COR-L47 (cell line): ENCODE results near the gene CELA1.

Experiments
- DNase-seq: peaks from one replicate; lab custom pipeline; 2025; lab: John Stamatoyannopoulos, UW

CELA1 gene

DNA sequence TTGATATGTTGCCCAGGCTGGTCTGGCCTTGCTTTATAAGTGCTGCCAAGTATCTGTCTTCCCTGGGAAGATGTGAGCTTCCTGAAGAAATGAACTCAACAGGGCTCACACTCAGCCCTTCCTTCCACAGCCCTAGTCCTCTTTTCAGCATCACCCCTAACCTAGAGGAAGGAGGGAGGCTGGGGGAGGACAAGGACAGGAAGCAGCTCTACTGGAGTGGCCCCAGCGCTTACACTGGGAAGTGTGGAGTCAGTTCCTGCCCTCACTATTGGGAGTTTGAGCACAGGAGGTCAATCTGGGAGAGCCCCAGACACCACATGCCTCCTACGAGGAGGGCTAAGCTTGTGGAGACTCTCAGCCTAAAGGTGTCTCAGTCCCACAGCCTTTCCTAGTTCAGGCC is 27.9 kb upstream of the CELA1 start:
- no peak for DNase-seq

DNA sequence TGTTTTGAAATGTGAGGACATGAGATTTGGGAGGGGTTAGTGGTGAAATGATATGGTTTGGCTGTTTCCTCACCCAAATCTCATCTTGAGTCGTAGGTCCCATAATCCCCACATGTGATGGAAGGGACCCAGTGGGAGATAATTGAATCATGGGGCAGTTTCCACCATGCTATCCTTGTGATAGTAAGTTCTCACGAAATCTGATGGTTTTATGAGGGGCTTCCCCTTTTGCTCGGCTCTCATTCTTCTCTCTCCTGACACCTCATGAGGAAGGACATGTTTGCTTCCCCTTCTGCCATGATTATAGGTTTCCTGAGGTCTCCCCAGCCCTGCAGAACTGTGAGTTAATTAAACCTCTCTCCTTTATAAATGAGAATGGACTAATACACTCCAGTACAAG is 26.7 kb upstream of the CELA1 start:
- no peak for DNase-seq

DNA sequence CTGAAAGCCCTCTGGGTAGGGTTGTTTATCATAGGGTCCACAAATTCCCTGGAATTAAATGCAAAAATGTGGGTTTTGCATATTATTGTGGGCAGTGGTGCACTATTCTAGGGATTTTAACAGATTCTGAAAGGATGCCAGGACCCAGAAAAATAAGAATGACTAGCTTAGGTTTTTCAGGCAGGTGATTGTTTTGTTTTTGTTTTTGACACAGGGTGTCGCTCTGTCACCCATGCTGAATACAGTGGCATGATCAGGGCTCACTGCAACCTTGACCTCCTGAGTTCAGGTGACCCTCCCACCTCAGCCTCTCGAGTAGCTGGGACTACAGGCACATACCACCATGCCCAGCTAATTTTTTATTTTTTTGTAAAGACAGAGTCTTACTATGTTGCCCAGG is 25.5 kb upstream of the CELA1 start:
- DNase-seq = no peak

DNA sequence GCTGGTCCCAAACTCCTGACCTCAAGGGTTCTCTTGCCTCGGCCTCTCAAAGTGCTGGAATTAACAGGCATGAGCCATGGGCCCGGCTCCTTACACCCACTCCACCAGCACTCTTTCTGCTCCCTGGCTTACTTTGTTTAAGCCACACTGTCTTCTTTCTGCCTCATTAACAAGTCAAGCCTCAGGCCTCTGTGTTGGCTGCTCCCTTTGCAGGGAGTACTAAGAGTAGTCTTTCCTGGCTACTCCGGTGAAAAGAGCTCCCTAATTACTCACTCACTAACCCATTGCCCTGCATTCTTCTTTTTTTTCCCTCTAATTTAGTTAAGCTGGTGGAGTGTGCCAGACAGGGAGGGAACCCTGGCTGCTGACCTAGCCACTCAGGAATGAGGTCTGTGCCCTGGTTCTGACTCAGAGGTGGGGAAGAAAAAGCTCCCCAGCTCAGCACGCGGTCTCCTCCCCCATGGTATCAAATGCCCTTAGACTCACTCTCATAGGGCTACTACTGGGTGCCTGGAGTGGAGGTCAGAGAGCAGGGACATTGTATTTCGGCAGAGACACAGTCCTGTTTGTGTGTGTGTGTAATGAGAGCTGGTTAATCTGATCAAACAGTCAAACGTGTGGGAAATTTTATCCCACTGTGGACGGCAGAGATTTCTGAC is 24.9 kb upstream of the CELA1 start:
- DNase-seq = no peak

DNA sequence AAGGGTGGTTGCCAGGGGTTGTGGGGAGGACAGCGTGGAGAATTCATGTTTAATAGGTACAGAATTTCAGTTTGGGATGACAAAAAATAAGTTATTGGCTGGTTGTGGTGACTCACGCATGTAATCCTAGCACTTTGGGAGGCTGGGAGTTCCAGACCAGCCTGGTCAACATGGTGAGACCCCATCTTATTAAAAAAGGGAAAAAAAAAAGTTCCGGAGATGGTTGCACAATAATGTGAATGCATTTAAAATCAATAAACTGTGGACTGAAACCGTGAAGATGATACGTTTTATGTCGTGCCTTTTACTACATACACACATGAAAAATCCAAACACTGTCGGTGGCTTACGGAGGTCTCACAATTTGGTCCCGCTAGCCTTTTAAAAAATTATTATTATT is 24.2 kb upstream of the CELA1 start:
- no peak for DNase-seq

DNA sequence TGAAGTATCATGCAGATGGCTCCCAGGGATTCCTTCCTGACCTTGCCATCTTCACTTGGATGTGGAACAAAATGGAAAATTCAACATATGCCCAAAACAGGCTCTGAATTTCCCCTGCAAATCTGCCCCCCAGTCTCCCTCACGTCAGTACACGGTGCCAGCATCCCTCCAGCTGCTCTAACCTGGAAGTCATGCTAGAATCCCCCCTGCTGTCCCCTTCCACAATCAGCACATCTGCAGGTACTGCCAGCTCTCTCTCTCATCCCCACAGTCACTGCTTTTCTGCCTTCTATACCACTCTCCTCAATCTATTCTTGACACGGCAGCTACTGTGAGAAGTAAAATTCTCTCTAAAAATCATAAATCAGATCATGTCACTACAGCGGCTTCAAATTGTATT is 23.1 kb upstream of the CELA1 start:
- DNase-seq = no peak

DNA sequence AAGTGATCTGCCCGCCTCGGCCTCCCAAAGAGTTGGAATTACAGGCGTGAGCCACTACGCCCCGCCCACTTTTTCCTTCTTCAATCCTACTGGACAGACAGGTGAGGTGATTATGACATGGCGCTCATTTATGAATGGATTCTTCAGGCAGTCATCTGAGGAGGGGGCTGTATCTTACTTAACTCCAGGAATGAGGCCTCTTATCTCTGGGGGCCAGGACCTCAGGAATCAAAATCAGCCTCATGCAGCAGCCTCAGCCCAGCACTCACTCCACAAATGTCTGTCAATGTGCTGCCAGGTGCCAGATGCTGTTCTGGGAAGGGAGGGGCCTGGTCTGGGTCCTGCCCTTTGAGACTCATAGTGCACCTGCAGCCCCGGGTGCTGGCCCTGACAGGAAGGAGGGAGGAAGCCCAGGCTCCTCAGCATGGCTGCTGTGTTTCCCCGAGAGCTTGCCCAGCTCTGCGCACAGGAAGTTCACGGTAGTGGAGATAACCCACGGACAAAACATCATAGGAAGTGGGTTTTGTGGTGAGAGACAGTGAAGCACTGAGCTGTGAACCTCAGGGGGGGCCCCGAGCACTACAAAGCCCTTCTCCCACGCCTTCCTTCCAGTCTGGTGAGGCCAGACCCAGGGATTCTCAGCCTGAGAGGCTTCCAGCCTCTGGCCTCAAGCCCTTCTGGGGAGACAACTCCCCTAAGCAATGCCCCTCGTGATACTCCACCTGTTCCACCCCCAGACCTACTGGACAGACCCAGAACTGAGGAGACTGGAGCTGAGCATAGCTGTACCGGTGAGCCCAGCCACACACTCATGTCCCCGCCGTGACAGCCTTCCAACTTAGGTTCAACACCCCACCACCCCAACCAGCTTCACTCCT is 22.4 kb upstream of the CELA1 start:
- DNase-seq = no peak

DNA sequence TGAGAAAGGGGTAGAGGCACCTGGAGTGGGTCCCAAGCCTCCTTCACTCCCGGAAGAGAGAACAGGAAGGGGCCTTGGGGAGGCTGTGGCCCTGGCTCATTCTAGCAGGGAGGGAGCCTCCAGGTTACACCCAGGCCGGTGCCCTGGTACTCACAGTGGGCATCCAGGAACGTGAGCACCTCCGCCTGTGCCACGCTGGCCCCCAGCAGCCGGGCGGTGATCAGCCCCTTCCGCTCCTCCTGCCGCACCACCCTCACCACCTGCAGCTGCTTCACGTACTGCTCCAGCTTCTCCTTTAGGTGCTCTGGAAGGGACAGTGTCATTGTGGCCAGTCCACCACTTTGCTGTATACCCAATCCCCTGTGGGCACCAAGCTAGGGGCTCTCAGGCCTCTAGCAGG is 18.8 kb upstream of the CELA1 start:
- no peak for DNase-seq

DNA sequence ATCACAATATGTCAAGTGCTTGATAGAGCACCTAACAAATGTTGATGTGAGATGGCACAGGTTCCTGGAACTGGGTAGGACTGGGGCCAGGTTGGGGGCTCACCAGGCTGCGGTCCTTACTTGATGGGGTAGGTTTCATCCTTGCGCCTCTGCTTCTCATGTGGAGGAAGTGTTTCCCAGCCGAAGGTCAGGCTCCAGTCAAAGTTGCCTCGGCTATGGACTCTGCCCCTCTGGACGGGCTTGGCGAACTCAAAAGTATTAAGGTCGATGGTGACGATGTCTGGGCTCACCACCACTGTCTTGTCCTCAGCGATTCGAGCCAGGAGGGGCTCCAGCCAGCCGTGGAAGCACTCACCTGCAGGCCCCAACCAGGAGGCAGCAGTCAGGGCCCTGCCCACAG is 17.5 kb upstream of the CELA1 start:
- DNase-seq = no peak

DNA sequence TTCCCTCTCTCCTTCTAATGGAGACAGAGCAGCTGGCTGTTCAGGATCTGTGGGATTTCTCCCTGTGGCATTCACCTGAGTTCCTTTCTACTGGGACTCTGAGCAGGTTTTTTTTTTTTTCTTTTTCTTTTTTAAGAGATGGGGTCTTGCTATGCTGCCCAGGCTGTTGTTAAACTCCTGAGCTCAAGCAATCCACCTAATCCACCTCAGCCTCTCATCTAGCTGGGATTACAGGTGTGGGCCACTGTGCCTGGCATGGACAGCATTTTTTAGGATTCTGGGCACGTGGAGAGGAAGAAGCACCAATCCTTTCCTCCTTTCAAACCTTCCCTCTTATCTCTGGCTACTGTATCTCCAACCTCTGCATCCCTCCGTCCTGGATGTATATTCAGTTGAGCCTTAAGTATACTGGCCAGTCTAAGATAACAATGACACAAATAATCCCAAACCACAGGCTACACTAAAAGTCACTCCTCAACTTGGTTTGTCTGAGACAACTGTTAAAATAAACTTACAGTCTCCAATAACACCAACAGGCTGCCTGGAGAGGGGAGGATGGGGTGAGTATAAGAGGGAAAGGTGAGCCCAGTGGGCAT is 16.4 kb upstream of the CELA1 start:
- no peak for DNase-seq

DNA sequence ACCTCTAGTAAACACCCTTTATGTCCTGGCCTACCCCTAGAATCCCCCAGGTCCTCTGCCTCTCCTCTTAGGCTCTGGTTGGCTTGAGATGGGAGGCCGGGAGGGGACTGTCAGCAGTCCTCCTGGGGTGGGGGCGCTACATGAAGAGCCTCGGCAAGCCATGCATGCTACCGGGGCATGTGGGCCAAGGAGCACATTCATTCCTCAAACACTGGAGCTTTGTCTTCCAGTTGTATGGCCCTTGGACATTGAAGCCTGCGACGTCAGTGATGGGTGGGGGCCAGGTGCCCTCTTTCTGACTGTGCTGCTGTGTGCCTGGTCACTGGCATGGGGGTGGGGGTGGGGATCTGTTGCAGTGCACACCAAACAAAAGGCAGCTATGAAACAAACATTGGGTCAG is 15.8 kb upstream of the CELA1 start:
- DNase-seq = no peak

DNA sequence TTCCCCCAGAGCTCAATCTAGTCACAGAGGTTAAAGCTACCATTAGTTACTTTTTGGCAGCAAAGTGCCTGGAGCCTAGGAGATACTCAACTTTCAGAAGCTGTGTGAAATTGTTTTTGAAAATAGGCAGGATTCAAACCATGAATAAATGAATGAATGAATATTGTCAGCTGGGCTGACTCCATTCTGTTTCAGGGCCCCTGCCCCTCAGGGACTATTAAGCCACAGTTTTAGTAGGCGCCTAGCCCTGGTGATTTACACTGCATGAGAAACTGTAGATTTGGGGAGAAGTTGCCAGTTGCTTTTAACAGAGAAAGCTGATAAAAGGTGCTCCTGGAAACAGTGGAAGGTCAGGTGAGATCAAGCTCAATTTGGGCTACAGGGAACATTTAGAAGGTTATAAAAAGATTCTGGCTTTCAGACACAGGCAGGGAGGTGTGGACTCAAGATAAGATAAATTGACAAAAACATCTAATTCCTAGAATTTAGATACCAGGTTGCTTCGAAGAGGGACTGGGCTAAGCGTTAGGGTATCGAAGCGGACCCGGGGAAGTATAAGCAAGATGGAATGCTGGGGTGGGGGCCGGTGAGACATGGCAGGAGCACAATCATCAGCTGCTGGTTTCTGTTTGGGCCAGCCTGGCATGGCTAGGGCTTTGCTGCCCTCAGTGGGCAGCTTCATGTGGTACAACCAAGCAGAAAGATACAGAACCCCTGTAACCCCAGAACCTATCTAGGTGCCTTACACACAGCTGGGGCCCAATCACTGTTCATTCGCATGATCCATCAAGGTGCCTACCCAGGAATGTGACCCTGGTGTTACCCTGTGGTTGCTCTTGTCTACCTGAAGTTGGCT is 14.9 kb upstream of the CELA1 start:
- DNase-seq = no peak

DNA sequence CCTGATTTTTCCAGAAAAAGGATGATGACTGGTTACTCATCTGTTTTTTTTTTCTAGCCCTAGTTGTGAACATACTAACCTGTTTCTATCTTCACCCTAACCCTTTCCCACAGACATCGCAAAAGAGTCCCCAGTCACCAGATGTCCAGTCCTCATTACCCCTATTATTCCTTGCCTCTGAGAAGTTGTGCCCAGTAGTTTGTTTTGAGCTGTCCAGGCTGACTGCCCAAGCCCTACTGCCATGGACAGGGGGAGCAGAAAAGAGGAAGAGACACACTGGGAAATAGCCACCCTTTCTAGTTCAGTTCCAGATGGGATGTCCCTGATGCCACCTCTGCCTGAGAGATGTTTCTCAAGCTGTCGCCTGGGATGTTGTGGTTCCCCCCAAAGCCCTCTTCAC is 13.8 kb upstream of the CELA1 start:
- DNase-seq = no peak

DNA sequence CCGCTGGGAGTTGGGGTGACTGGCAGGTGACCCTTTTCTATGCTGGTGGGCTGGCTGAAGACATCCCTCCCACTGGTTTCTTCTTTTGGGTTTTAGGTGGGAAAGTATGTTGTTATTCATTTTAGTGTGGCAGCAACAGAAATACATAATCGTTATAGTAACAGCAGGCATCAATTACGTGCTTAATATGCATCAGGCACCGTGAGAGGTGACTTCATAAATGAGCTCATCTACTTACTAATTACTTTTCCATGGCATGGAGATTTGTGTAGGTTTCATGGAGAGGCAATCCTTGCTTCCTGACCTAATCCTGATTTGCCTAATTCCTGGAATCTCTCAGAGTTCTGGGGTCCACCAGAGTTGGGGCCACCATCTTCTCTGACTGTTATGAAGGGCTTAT is 13.4 kb upstream of the CELA1 start:
- DNase-seq = no peak

DNA sequence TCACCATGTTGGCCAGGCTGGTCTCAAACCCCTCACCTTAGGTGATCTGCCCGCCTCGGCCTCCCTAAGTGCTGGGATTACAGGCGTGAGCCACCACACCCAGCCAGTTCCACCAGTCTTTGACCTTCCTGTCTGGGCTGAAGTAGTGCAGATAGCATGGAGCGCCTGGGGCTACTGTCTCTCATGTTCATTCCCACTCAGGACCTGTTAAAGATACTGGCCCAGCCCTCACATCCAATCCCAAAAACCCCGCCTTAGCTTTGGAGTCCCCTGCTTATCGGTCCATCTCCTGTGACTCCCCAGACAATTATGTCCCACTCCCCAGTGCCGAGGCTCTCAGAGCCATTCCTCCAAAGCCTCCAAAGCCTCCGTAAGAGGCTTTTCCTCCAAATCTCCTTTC is 12.0 kb upstream of the CELA1 start:
- no peak for DNase-seq

DNA sequence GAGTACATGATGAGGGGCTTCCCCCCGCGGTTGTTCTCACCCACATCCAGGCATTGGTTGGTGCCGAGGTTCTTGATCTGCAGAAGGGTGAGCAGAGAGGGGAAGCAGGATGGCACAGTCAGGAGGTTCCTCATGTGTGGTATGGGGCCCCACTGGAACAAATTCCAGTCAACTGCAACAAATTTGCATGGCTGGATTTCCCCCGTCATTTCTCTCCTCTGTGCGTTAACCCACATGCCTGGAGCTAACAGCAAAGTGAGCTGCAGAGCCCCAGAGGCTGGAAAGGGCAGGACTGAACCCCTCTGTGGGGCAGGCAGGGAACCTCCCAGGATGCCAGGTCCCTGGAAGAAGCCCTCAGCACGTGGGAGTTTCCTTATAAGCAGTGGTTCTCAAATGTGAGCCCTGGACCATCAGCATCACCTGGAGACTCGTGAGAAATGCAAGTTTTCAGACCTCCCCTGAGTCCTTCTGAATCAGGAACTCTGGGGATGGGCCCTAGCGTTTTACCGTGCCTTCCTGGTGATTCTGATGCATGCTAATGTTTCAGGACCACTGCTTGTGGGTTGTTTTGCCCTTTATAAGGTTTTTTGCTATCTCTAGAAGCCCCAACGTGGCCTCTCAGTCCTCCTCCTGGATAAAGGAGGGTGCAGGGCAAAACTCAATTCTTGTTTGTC is 11.0 kb upstream of the CELA1 start:
- no peak for DNase-seq

DNA sequence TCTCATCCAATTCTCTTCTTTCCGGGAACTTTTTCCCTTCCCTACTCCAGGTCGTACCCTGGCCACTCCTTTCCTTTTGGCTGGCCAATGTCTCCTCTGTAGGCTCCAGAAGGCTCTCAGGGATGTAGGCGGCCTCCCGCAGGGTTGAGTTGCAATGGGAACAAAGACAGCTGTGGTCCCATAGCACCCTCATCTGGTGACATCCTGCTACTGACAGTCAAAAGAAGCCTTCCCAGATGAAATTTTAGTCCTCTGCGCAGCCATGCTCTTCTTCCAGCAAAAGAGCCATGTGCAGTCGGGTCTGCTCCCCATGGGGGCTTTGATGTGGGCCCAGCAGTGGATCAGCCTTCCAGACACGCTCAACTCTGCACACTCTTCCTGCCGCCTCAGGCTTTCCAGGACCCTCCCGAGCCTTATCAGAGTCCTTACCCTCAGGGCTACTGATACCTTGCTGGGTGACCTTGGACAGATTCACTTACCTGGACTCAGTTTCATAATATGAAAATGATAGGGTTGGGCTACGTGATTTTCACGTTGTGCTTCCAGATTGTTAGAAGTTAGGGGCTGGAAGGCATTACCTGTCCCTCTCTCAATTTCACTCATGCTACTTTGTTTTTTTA is 5.5 kb upstream of the CELA1 start:
- DNase-seq = peak; percentile 34

DNA sequence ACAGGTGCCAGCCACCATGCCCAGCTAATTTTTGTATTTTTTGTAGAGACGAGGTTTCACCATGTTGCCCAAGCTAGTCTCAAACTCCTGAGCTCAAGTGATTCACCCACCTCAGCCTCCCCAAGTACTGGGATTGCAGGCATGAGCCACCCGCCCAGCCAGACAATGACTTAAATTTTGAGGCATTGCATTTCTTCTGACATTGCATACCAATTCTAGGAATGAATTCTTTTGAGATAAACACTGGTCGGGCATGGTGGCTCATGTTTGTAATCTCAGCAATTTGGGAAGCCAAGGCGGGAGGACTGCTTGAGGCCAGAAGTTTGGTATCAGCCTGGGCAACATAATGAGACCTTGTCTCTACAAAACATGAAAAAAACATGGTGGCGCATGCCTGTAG is 2.5 kb upstream of the CELA1 start:
- no peak for DNase-seq

DNA sequence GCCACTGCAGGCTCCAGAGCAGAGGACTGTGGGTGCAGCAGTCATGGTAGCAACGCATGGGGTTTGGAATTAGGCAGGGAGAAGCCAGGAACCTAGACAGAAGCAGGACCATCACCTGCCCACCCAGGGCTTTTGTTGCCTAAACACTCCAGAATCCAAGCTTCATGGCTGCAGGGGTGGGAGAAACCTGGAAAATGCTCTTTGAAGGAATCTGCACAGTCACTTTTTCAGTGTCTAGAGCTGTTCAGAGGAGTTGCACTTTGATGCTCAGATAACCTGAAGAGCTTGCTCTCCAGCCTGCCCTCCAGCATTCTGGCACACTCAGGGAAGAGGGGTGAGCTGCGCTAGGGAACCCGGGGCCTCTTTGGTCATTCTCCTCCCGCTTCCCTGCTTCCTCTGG is 1.6 kb upstream of the CELA1 start:
- DNase-seq = no peak

DNA sequence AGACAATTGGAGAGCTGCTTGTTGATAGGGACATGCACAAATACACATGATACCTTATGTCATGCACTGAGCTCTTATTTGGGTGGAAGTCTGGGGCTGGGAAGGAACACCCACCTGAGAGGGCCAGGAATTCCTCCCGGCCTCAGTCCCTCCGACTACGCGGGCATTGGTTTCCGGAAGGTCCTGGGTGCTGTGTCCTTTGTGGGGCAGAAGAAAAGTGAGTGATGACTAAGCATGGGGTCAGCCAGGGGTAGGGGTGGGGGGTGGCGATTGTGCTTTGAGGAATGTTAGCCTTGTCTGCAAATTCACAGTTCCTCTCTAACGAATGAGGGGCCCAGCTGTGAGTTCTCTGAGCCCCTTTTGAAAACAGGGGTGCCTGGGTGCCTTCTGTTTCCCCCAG is 798 bp downstream of the CELA1 start:
- no peak for DNase-seq

DNA sequence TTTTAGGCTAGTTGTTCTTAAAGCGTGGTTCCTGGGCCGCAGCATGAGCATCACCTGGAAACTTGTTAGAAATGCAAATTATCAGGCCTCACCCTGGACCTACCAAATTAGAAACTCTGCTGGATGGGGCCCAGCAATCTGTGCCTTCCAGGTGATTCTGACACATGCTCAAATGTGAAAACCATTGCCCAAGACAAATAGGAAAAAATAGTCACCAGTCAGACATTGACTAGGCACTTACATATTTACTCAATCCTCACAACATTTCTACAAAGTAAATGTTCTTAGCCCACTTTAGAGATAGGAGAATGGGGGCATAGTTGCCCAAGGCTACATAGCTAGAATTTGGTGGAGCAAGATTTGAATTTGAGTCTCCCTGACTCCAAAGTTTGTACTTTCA is 3.3 kb downstream of the CELA1 start:
- DNase-seq = no peak
